GM18867 (cell line): ENCODE data around the gene NFE2L1.
"Not testable (repeated sequence)": the region's sequence is repeated elsewhere in the genome, so short reads cannot be mapped to it uniquely, and the experiment has no call there.

ENCODE experiments used
- ATAC-seq: cut with Tn5 transposase; IDR thresholded peaks from one replicate; pipeline ENCODE4 v1.9.1; 2021; ENCODE audit warnings: mild to moderate bottlenecking, moderate library complexity; ENCODE audit not compliant: unreplicated experiment

The NFE2L1 gene, protein sequence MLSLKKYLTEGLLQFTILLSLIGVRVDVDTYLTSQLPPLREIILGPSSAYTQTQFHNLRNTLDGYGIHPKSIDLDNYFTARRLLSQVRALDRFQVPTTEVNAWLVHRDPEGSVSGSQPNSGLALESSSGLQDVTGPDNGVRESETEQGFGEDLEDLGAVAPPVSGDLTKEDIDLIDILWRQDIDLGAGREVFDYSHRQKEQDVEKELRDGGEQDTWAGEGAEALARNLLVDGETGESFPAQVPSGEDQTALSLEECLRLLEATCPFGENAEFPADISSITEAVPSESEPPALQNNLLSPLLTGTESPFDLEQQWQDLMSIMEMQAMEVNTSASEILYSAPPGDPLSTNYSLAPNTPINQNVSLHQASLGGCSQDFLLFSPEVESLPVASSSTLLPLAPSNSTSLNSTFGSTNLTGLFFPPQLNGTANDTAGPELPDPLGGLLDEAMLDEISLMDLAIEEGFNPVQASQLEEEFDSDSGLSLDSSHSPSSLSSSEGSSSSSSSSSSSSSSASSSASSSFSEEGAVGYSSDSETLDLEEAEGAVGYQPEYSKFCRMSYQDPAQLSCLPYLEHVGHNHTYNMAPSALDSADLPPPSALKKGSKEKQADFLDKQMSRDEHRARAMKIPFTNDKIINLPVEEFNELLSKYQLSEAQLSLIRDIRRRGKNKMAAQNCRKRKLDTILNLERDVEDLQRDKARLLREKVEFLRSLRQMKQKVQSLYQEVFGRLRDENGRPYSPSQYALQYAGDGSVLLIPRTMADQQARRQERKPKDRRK

DNA sequence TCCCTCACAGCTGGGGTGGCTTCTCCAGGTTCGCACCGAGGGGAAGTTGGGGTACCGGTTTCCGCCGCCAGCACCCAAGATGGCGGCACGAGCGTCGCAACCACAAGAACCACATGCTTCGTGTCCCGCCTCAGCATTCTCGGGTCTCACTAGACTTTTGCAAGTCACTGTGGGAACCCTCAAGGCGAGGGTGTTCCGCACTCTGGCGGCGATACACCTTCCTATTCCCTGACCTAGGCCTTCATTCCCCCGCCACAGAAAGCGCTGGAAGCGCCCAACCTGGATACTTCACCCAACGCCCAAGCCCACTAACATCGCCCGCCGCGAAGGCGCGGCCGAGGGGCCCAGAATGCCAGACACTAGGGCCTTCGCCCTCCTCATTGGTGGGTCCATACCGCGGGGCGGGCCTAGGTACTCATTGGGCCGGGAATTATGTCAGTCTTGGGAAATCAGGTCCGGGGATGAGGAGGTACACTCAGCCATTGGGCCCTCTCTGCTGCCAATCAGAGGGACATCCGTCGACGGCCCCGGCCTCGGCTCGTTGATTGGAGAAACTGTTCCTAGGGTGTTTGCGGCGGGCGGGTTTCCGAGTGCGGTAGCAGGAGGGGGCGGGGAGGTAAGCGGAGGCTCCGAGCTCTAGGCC is at the start of gene NFE2L1:
TSS of gene NFE2L1 (plus strand) at position 619 of the 643 bp plus-strand sequence. CDS start 2,760 bp downstream, outside the sequence.
- ATAC-seq = peak; percentile 90

DNA sequence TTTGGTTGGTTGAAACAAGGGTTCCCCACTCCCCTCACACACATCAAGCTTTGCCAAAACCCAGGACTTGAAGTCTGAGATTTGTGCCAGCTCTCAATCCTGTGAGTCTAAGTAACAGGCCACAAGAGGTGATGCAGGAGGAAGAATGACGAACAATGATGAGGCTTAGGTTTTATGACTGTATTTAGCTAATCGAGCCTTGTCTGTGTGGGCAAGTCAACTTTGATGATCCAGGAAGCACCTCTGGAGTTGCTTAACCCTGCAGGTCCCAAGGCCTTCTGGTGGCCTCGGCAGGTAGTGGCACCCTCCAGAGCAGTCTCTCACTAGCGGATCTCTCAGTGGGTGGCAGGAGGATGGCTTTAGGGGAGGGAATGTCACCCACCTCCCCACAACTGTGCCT is 48.6 kb upstream of the NFE2L1 start:
- ATAC-seq = no peak

DNA sequence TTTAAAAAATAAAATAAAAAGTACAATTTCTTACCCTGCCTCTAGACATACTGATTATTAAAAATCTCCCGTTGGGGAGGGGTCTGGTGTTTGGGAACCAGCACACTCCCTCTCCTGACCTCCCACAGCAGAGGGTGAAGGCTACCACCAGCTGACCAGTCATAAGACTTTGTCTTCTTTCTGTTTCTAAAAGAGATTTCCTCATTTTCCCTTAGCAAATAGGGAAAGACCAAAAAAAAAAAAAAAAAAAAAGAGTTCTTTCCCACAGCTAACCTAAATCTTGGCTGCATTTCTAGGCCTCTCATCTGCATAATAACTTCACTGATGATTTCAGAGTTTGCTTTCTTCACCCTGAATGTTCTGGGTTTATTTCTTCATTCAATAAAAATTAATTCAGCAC is 47.0 kb upstream of the NFE2L1 start:
- ATAC-seq = no peak

DNA sequence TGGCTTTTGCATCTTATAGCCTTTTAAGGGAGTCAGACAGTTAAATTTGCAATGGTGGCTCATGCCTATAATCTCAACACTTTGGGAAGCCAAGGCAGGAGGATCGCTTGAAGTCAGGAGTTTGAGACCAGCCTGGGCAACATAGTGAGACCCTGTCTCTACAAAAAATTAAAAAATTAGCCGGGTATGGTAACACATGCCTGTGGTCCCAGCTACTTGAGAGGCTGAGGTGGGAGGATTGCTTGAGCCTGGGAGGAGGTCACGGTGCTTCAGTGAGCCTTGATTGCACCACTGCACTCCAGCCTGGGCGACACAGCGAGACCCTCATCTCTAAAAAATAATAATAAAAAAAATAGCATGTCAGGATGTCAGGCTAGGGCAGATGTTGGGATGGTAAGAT is 46.5 kb upstream of the NFE2L1 start:
- not testable (repeated sequence) for ATAC-seq

DNA sequence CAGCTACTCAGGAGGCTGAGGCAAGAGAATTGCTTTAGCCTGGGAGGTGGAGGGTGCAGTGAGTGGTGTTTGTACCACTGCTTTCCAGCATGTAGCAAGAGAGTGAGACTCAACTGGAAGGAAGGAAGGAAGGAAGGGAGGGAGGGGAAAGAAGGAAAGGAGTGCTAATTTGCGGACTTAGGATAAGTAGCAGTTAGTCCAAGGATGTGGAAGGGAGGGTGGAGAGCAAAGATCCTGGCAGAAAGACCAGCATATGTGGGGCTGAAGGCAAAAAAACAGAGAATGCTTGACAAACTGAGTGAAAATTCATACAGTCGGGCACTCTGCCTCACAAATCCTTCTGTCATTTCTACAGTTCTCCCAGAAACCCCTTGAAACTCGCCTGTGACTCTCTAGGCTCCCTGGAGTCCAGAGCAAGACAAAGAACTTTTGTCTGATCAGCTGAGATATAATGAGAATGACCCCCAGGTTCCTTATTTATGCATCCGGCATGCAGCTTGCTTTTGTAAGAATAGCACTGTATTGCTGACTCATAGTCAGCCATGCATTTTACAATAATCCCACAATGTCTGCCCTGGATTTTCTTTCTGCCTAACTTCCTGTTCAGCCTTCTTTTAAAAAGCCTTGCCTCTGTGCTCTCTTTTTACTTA is 45.8 kb upstream of the NFE2L1 start:
- no peak for ATAC-seq

DNA sequence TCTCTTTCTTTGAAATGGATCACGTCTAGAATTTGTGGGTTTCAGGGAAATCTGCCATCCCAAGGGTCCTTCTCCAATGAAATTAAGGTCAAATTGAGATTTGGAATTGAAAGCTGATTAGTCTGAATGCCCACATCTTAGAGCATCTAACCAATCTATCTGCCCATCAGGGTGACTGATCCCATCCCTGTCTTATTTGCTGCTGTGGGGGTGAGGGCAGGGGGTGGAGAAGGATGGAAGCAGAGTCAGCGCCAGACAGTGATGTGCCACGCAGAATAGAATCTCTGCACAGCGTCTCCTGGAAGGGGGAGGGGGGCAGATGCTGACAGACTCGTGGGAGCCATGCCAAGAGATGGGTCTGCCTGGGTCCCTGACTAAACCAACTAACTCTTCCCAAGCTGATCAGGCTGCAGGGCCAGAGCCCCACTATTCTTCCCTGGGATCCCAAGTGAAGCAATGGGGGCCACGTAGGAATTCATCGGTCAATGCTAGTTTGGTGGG is 45.2 kb upstream of the NFE2L1 start:
- no peak for ATAC-seq

DNA sequence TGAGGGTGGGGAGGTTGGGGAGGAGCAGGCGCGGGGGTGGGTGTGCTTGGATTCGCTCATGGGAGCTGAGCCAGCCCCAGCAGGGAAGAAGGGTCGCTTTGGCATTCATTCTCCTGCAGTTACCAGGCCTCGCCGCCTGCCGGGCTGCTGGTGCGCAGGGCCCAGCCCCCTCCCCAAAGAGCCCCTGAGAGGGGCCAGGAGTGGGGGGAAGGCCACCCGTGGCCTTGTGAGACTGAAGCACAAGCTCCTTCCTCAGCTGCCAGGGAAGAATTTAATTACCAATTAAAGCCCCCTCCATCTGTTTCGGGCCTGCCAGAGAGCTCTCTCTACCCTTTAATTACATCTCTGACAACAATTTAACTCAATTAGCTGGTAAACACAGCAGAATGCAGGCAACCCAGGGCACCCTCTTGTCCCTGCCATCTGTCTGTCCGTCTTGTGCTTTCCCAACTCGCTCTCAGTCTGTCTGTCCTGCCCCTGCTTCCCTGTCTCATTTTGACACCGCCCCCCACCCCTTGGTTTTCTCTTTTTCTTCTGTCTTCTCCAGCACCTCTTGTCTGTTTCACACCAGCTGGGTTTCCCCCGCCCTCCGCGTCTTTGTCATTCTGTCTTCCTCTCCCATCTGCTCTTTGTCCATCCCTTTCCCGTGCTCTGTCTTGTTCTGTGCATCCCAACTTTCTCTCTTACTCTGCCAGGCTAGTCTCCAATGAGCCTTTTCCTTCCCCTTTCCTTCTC is 44.6 kb upstream of the NFE2L1 start:
- no peak for ATAC-seq

DNA sequence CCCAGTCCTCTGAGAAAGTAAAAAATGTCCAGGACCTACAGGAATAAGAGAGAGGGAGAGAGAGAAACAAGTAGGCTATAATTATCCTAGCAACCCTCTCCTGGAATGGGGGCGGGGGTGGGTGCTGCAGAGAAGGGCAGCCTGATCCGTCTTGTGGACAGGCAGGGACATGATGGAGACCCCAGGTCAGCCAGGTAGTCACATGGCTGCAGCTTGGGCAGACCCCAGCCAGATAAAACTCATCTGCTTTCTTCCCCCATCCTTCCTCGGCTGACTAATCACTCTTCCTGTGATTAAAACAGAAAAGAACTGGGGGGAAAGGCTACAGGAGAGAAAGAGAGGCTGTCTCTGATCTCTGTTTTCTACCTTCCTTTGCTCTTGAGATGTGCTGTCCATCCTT is 43.2 kb upstream of the NFE2L1 start:
- ATAC-seq = no peak

DNA sequence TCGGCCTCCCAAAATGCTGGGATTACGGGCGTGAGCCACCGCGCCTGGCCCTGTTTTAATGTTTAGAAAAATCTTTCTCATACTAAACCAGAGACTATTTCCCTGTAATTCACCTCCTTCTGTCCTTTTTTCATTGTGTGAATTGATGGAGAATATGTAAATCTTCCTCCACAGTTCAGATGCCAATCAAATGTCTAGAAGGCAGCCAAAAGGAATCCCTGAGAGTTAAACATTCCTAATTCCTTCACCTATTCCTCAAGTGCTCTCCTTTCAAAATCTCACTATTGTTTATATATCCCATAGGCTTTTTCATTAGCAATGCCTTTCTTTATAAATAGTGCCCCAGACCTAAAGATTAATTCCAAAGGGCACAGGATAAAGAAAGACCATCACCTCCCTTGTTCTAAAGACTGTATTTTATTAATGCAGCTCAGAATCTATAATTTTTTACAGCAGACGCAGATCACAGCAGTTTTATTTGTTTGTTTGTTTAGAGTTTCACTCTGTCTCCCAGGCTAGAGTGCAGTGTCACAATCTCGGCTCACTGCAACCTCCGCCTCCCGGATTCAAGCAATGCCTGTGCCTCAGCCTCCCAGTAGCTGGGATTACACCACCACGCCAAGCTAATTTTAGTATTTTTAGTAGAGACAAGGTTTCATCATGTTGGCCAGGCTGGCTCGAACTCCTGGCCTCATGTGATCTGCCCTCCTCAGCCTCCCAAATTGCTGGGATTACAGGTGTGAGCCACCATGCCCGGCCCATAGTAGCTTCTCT is 41.0 kb upstream of the NFE2L1 start:
- no peak for ATAC-seq

DNA sequence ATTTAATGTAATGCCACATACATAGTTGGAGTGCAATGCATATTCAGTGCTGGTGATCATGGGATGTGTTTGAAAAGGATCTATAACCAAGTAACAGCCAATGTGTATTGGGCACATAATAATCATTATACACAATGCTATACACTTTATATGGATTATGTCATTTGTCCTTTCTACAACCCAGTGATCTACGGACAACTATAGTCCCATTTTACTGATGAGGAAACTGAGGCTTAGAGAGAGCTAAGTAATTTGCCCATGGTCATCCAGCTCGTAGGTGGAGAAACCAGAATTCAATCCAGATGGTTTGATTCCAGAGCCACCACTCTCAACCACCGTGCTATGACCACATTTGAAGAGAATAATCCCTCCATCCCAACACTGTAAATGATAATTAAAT is 38.0 kb upstream of the NFE2L1 start:
- no peak for ATAC-seq

DNA sequence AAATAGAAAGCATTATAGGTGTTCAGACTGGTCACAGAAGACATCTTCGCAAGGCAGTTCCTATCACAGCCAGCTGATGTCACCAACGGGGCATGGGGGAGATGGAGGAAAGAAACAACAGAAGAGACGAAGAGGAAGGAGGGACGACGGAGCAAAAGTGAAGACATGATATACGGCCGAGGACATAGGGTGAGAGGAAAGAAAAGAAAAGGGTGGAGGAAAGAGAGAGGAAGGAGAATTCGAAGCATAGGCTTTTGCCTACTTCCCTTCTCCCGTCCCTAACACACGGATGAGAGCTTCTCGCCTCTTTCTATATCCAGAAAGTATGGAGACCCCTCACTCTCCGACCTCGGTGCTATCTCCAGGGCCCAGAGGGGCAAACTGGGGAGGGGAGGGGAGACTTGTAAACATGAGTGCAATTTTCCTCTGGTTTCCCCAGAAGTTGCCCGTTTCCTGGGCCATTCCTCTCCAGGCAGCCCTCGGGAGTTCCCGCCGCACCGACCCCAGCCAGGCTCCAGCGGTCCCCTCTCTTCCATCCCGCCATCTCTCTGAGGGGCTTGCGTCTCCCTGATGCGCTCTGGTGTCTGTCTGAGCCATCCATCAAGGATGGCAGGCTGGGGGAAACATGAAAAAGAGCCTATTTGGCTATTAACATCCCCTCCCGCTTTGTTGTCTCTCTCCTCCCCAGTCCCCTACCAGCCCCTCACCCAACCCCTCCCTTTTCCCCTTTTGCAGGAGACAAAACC is 36.6 kb upstream of the NFE2L1 start:
- ATAC-seq = no peak

DNA sequence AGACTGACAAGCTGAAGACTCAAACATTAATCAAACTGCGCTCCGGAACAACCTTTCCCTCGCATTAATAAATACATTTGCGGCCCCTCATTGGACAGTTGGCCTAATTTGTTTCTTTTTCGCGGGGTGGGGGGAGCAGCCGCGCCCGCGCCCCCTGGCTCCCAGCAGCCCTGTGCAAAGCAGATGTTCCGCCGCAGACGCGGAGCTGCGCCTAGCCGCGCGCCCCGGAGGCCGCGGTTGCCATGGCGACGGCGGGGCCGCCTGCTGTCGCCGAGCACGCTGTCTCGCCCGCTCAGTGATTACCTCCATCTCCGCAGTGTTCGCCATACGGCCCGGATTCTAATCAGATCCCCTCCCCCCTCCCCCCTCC is 36.0 kb upstream of the NFE2L1 start:
- peak; percentile 48 for ATAC-seq

DNA sequence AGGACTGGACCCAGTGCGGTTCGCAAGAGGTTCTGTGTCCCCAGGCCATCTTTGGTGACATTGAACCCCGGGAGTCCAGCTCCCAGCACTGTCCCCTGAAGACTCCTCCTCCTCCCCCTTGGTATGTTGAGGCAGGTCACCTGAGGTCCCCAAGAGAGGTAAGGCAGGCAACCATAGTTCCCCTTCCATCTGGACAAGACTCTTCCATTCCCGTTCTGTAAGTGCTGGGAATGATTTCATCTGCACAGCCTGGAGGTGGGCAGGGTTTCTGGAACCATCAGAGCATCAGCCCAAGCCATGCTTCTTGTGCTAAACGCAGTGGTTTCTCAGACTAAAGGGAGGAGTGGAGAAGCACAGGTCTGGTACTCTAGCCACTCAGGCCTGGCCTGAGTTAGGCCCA is 35.5 kb upstream of the NFE2L1 start:
- ATAC-seq = no peak

DNA sequence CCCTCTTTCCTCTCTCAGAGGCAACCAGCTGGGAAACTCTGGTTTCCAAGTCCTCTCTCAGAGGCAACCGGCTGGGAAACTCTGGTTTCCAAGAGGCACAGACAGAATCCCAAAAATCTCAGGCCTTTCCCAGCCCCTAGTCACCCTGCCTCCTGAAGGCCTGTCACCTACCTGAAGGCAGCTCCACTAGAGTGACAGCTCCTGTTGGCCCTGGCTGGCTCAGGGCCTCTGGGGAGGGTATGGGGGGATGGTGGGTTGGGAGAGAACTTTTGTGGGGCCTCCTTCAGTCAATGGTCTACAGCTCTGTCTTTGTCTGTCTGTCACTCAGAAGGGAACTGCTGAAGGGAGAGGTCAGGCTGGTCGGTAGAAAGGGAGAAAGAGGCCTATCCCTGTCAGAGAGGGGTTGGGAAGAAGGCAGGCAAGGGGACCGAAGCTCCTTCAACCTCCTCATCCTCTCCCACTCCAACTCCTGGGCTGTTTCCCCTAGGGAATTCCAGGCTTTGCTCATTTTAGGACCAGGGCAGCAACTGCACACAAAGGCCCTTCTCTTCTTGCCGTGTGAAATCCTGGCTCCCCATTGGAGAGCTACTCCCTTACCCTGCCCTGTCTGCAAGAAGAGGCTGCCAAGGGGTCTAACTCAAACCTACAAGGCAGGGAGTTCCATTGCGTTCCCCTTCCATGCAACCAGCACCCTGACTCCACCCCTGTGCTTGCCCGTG is 34.1 kb upstream of the NFE2L1 start:
- ATAC-seq = no peak

DNA sequence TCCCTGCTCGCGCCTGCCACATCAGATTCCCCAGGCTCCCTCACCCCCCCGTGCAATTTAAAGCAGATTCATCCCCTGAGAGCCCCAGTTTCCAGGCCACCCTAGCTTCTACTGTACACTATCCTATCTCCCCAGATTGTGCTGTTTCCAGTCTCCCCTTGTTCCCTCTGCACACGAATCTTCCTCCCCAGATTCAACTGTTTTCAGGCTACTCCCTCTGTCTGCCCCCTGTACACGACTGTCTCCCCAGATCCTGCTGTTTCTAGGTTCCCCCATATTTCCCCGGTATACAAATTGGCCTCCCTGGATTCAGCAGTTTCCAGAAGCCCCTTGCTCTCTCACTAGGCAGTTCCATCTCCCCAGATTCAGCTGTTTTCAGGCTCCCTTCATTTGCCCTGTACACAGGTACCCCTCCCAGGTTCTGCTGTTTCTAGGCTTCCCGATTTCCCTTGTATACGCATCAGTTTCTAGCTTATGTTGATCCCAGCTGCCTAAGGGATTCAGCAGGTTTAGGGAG is 33.5 kb upstream of the NFE2L1 start:
- no peak for ATAC-seq

DNA sequence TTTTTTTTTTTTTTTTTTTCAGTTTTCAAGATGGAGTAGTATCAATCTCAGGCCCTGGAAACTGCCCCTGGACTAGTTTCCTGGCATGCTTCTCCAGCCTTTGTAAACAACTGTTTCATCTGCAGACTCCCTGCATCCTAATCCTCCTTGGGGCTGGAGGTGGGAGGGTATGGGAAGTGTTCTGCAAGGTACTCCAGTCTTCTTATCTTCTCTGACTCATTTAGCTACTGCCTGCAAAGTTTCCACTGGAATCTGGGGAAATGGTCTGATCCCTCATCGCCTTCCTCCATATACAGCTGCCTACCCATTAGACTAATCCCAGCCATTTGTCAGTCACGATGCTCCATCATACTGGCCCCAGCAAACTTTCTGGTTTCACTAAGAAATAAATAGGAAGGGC is 32.0 kb upstream of the NFE2L1 start:
- ATAC-seq = no peak

DNA sequence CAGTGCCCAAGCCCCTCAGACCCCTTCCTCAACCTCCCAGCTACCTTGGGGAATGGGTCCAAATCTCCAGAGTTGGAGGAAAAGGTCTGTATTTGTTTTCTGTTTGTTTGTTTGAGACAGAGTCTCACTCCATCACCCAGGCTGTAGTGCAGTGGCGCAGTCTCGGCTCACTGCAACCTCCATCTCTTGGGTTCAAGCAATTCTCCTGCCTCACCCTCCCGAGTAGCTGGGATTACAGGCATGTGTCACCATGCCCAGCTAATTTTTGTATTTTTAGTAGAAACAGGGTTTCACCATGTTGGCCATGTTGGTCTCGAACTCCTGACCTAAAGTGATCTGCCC is 30.4 kb upstream of the NFE2L1 start:
- peak; percentile 6 for ATAC-seq

DNA sequence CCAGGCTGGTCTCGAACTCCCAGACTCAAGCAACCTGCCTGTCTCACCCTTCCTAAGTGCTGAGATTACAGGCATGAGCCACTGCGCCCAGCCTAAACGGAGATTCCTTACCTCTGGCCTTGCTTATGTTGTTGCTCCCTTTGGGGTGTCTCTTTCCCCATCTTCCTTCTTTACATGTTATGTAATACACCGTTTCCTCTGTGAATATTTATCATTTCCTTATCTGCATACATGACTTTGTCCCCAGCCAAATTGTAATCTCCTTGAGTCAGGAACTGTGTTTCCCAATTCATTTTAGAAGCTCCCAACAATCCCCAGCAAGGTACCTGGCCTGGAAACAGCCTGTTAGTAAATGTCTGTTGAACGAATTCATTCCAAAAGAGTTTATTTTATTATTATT is 26.2 kb upstream of the NFE2L1 start:
- ATAC-seq = no peak
